SK-N-SH treated with all-trans-retinoic acid at 6 μM for 48 hours (cell line): ENCODE results near the gene CTXN3.
"Not testable (repeated sequence)": the region's sequence is repeated elsewhere in the genome, so short reads cannot be mapped to it uniquely, and the experiment has no call there.

ENCODE experiments used
- ATAC-seq: fragments of 200-7000 bp; cut with Tn5 transposase; 3 replicates; pipeline ENCODE4 v1.9.1; 2020; ENCODE audit warnings: mild to moderate bottlenecking, moderate library complexity
- ARNTL ChIP-seq: fragments of 450-650 bp; formaldehyde crosslinking; IDR thresholded peaks from 2 replicates; pipeline ENCODE4 v1.5.0; 2020; ENCODE audit warnings: low read depth, mild to moderate bottlenecking, moderate library complexity, borderline replicate concordance
- BACH2 ChIP-seq: fragments of 250-450 bp; sonication (Bioruptor Pico); IDR thresholded peaks from 2 replicates; pipeline ENCODE4 v1.9.0; 2021; ENCODE audit warnings: mild to moderate bottlenecking, borderline replicate concordance
- CSDC2 ChIP-seq: fragments of 250-450 bp; sonication (Bioruptor Pico); IDR thresholded peaks from 2 replicates; pipeline ENCODE4 v1.5.0; 2020; ENCODE audit warnings: mild to moderate bottlenecking, moderate library complexity
- CSRNP3 ChIP-seq: fragments of 250-450 bp; sonication (Bioruptor Pico); IDR thresholded peaks from 2 replicates; pipeline ENCODE4 v1.5.1; 2021; ENCODE audit warnings: mild to moderate bottlenecking, moderate library complexity
- ESRRG ChIP-seq: fragments of 250-450 bp; sonication (Bioruptor Pico); IDR thresholded peaks from 2 replicates; pipeline ENCODE4 v1.6.1; 2021; ENCODE audit warnings: mild to moderate bottlenecking
- ISL1 ChIP-seq: fragments of 250-450 bp; sonication (Bioruptor Pico); IDR thresholded peaks from 2 replicates; pipeline ENCODE4 v2.1.2; 2022; ENCODE audit warnings: mild to moderate bottlenecking, moderate library complexity
- OSR1 ChIP-seq: fragments of 250-450 bp; sonication (Bioruptor Pico); IDR thresholded peaks from 2 replicates; pipeline ENCODE4 v1.8.0; 2022; ENCODE audit warnings: moderate library complexity, mild to moderate bottlenecking, inconsistent platforms
- PATZ1 ChIP-seq: fragments of 250-450 bp; sonication (Bioruptor Pico); IDR thresholded peaks from 2 replicates; pipeline ENCODE4 v1.8.0; 2020; ENCODE audit warnings: mild to moderate bottlenecking, moderate library complexity, borderline replicate concordance
- POU6F1 ChIP-seq: fragments of 250-450 bp; sonication (Bioruptor Pico); IDR thresholded peaks from 2 replicates; pipeline ENCODE4 v1.8.0; 2021; ENCODE audit warnings: low read depth, mild to moderate bottlenecking, moderate library complexity, borderline replicate concordance
- RARB ChIP-seq: fragments of 250-450 bp; sonication (Bioruptor Pico); IDR thresholded peaks from 2 replicates; pipeline ENCODE4 v1.8.0; 2021; ENCODE audit warnings: mild to moderate bottlenecking, moderate library complexity
- TCF4 ChIP-seq: fragments of 250-450 bp; sonication (Bioruptor Pico); IDR thresholded peaks from 2 replicates; pipeline ENCODE4 v1.8.0; 2021; ENCODE audit warnings: mild to moderate bottlenecking, moderate library complexity, borderline replicate concordance
- TOX ChIP-seq: fragments of 250-450 bp; sonication (Bioruptor Pico); IDR thresholded peaks from 2 replicates; pipeline ENCODE4 v1.8.0; 2021; ENCODE audit warnings: mild to moderate bottlenecking, moderate library complexity, borderline replicate concordance
- ZC3H10 ChIP-seq: fragments of 250-450 bp; sonication (Bioruptor Pico); IDR thresholded peaks from 2 replicates; pipeline ENCODE4 v1.5.1; 2021; ENCODE audit warnings: mild to moderate bottlenecking, moderate library complexity
- ZFP3 ChIP-seq: fragments of 250-450 bp; sonication (Bioruptor Pico); IDR thresholded peaks from 2 replicates; pipeline ENCODE4 v1.5.0; 2020; ENCODE audit warnings: mild to moderate bottlenecking, moderate library complexity
- ZFP30 ChIP-seq: fragments of 450-650 bp; formaldehyde crosslinking; IDR thresholded peaks from 2 replicates; pipeline ENCODE4 v1.5.0; 2022; ENCODE audit warnings: mild to moderate bottlenecking, moderate library complexity
- ZNF70 ChIP-seq: fragments of 450-650 bp; formaldehyde crosslinking; IDR thresholded peaks from 2 replicates; pipeline ENCODE4 v1.5.0; 2020; ENCODE audit warnings: mild to moderate bottlenecking, moderate library complexity
- TF ChIP-seq, protein P1 (sequence below): fragments of 250-450 bp; sonication (Bioruptor Pico); IDR thresholded peaks from 2 replicates; pipeline ENCODE4 v1.5.0; 2020; ENCODE audit warnings: mild to moderate bottlenecking, moderate library complexity

The CTXN3 gene

DNA sequence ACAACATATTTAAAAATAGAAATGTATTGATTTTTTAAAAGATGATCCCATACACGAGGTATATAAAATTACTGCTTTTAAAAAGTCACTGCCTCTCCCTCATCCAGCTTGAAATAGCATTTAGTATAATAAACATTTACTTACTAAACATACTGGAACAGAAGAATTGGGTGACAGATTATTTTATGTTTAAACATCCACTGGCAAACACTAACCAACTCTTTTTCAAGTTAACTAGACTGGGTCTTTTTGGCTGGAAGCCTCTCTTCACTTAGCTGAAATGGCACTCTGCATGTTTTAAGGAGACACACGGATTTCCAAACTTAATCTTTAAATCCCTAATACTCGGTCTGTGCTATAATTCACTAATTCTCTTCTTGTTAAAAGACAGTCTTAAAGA lies 19.0 kb downstream of the CTXN3 start:
- no peak for ATAC-seq

GRCh38 chr5:127671218-127671617 lies 22.3 kb downstream of the CTXN3 start:
- ATAC-seq = no peak
- TF ChIP-seq TOX (CRISPR knock-in tag) (no peak), PATZ1 (CRISPR knock-in tag) (no peak), ZFP30 (CRISPR knock-in tag) (no peak), ESRRG (no peak), ARNTL (CRISPR knock-in tag) (no peak), TCF4 (CRISPR knock-in tag) (no peak), OSR1 (CRISPR knock-in tag) (no peak), CSDC2 (CRISPR knock-in tag) (no peak), POU6F1 (CRISPR knock-in tag) (no peak), ZFP3 (CRISPR knock-in tag) (no peak), ZNF70 (no peak), ZC3H10 (CRISPR knock-in tag) (no peak), BACH2 (CRISPR knock-in tag) (no peak)

More for the DNA sequence above, 19.0 kb downstream of the CTXN3 start:
- TF ChIP-seq ISL1 = no peak

DNA sequence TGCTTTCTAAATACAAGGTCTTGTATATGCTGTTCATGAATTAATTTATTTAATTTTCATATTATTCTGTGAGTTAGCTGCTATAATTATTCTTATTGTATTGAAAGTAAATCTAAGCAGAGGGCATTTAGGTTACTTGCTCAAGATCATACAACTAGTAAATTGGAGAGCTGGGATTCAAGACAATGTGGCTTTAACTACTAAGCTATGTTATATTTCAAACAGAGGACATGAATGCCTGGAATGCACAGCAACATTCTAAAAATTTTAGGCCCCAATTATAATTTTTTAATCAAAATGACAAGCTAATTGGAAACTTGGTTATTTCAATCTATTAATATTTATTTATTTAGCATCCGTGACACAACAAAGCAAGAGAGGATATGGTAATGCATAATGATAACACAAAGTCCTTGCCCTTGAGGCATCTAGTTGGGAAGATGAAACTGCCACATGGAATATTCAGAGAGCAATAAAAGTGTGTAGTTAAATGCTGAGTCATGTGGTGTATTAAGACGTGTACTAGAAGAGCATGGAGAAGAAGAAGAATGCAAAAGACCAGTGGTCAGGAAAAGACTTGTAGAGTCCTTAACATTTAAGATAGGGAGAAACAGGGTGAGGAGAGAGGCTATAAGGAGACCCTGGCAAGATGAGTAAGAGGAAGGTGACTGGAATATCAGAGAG lies 24.4 kb downstream of the CTXN3 start:
- TF ChIP-seq OSR1 (CRISPR knock-in tag) = no peak
- TF ChIP-seq, protein P1, sequence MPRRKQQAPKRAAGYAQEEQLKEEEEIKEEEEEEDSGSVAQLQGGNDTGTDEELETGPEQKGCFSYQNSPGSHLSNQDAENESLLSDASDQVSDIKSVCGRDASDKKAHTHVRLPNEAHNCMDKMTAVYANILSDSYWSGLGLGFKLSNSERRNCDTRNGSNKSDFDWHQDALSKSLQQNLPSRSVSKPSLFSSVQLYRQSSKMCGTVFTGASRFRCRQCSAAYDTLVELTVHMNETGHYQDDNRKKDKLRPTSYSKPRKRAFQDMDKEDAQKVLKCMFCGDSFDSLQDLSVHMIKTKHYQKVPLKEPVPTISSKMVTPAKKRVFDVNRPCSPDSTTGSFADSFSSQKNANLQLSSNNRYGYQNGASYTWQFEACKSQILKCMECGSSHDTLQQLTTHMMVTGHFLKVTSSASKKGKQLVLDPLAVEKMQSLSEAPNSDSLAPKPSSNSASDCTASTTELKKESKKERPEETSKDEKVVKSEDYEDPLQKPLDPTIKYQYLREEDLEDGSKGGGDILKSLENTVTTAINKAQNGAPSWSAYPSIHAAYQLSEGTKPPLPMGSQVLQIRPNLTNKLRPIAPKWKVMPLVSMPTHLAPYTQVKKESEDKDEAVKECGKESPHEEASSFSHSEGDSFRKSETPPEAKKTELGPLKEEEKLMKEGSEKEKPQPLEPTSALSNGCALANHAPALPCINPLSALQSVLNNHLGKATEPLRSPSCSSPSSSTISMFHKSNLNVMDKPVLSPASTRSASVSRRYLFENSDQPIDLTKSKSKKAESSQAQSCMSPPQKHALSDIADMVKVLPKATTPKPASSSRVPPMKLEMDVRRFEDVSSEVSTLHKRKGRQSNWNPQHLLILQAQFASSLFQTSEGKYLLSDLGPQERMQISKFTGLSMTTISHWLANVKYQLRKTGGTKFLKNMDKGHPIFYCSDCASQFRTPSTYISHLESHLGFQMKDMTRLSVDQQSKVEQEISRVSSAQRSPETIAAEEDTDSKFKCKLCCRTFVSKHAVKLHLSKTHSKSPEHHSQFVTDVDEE (CRISPR knock-in tag) = no peak
- no peak for TF ChIP-seq CSRNP3 (CRISPR knock-in tag)
- TF ChIP-seq TOX (CRISPR knock-in tag) = no peak
- no peak for TF ChIP-seq RARB (CRISPR knock-in tag)
- ATAC-seq = no peak

DNA sequence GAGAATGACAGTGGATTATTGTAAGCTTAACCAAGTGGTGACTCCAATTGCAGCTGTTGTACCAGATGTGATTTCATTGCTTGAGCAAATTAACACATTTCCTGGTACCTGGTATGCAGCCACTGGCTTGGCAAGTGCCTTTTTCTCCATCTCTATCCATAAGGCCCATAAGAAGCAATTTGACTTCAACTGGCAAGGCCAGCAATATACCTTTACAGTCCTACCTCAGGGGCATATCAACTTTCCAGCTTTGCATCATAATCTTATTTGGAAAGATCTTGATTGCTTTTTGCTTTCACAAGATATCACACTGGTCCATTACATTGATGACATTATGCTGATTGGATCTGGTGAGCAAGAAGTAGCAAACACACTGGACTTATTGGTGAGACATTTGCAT lies 28.1 kb downstream of the CTXN3 start:
- not testable (repeated sequence) for ATAC-seq

GRCh38 chr5:127679691-127680330 lies 30.9 kb downstream of the CTXN3 start:
- ATAC-seq = not testable (repeated sequence)
